Middle frontal gyrus (tissue), 1 donor: ENCODE results near the gene MAP2.

Experiments used
- DNase-seq: peaks from one replicate; pipeline ENCODE4 v3.0.0-alpha.2; 2015; ENCODE audit warnings: low spot score; ENCODE audit errors: extremely low spot score

The MAP2 gene

DNA sequence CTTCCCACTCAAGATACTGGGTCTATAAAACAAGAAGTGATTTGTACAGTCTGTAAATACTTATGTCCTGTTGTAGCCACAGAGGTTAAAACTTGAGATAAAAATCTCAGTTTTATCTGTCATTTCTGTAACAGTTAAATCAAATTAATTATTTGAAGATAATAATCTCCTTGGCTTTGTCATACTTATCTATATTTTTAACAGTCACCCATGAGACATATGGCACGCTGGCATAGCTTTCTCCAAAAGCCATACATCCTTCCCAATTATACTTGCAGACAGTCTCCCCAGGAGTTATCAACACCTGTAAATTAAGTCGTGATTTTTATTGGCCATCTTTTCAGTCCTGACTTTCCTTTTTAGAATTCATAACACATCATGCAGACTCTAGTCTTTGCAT, 278.9 kb downstream of the MAP2 start:
- DNase-seq: no peak

DNA sequence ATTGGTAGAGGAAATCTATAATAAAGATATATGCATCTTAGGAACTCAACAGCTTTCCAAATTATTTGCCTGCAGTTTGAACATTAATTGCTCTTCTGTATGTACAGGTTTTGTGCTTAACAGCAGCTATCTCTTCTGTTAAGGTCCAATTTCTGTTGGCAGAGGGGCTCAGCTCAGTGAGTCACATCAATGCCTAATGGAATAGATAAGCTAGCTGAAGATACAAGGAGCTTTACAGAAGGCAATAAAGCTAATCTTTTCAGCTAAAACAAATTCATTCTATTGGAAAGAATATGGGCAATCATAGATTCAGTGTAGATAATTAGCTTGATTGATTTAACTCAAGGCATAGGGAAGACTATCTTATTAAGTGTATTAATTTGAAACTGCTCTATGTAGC, 289.4 kb downstream of the MAP2 start:
- no peak for DNase-seq

DNA sequence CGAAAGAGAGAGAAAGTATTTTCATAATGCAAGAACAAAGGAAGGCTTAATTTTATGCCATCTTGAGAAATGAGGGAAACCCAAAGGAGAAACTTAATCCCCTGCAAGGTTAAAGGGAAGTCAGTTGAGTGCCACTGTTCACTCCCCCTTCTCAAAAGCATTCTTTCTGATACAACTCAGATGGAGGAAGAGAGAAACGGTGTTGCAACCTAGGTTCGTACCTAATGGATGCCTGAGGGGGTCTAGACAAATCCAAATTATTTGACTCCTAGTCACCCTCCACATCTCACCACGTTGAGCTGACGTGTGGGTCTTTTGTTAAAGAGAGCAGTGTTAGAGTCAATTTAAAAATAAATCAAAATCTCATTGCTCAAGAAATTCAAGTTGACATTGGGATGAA, 295.2 kb downstream of the MAP2 start:
- no peak for DNase-seq

DNA sequence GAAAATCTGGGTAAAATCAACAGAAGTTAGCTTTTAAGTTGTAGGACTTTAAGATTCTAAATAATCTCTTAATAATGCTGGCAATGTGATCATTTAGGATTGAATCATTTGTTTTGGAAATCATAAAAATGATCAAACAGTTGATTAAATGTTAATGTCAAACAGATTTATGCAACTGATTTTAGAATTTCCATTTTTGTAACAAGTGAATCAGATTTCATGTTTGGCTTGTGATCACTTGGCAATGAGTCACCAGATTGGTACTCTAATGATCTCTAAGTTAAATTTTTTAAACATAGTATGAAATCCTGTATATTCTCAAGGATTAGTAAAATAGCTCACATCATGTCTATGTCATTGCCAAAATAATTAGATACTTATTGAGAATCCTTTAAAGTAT, 297.6 kb downstream of the MAP2 start:
- DNase-seq: no peak

DNA sequence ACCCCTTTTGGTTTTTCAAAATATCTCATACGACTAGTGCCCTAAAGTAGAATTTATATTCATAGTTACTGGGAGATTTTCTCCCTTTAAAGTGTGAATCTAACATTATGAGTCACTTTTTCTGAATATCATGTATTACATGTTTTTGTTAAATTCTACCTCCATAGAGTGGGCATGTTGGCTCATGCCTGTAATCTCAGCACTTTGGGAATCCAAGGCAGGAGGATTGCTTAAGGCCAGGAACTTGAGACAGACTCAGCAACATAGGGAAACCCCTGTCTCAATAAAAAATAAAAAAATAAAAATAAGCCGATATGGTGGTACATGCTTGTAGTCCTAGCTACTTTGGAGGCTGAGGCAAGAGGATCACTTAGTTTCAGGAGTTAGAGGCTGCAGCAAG, 302.5 kb downstream of the MAP2 start:
- peak; percentile 44 for DNase-seq

DNA sequence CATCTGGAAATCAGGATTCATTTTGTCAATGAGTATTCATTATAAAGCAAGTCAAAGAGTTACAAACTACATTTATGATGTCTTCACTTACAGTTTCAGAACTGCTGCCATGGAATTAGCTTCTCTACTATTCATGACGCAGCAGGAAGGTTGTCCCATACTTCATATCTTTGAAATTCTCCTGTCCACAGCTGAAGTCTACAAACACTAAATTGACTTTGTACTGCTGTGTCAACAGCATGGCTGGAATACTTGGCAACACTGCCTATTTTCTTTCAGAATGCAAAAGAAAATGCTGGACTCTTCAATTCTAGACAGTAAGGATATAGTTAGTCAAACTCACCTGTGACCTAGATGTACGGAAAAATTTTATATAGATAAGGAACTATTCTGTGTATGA, 303.2 kb downstream of the MAP2 start:
- DNase-seq: no peak

DNA sequence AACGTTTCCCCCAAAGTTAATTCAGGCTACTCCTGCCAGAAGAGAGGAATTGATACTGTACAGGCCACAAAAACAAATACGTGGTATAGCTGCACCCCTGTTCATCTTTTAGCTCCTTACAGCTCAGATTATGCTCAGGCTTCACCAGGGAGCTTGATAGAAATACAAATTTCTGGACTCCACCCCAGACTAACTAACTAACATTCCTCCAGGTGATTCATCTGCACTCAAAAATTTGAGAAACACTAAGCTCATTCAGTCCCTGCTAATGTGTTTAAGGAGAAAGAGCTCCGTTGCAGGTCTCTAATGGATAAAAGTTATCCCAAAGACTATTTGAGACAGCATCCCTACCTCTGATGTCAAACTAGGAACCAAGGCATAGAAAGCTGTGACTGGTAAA, 311.0 kb downstream of the MAP2 start:
- DNase-seq: no peak

DNA sequence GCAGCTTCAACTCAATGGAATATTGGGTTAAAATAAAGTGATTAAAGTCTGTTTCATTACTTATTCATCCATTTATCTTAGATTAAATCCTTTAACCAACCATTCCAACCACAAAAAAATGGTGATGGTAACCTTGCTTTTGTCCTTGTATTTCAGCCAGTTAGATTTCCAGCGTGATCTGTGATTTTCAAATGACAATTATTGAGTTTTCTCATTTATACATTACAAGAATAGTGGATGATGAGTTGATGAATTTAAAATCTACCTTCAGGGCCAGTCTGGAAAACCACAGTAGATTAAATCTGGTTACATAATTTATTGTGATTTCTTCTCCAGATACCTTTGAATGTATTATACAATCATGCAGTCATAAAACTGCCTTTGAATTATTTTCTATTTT, 318.1 kb downstream of the MAP2 start:
- no peak for DNase-seq

DNA sequence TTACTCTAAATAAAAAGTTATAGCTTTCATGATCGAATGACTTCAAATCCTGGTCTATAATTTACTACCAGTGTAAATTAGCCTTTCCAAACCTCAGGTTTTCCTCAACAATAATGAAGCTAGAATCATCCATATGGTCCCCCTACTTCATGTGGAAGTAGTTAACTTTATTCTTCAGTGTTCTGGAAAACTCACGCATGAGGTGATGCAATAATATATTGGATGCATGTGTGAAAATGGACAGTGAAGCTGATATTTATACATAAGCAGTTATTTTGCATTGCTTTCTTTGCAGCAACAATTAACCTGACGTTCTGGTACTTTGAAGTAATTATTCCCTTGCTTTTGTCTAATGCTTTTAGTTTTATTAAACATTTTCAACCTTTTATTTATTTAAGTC, 329.2 kb downstream of the MAP2 start:
- no peak for DNase-seq

DNA sequence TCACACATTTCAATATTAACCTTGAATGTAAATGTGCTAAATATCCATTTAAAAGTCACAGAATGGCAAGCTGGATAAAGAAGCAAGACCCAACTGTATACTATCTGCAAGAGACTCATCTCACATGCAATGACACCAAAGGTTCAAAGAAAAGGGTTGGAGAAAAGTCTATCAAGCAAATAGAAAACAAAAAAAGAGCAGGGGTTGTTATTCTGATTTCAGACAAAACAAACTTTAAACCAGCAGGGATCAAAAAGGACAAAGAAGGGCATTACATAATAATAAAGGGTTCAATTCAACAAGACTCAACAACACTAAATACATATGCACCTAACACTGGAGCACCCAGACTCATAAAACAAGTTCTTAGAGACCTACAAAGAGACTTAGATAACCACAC, 333.3 kb downstream of the MAP2 start:
- no peak for DNase-seq

DNA sequence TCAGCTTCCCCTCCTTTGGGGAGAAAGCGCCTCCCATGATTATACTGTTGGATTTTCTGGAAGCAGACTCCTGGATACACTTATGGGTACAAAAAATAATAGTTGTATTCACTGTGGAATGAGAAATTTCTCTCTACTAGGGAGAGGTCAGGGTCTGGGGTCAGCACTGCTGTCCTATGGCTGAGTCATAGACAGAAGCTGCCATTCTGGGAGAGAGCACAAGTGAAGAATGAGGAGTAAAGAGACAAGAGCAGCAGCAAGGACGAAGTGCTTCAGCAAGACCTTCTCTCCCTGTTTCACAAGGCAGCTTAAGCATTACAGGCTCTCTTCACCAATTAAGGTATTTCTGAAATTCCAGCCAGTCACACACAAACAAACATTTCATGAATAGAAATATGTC, 337.7 kb downstream of the MAP2 start:
- no peak for DNase-seq

DNA sequence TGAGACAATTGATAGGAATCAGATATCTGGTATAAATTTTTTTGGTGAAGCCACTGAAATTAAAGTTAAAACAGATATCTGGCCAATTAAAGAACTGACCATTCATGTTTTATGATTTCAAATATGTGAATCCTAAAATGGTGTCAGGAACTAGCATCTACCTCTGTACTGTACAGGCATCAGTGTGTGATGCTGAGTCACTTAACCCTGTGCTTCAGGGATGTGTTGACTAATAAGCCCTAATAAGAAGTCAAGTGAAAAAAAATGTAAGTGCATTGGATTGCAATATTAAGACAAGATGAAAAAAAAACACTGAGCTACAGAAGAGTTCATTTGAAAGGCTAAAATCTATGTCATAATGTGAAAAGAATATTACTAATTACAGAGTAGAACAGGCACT, 338.7 kb downstream of the MAP2 start:
- no peak for DNase-seq

DNA sequence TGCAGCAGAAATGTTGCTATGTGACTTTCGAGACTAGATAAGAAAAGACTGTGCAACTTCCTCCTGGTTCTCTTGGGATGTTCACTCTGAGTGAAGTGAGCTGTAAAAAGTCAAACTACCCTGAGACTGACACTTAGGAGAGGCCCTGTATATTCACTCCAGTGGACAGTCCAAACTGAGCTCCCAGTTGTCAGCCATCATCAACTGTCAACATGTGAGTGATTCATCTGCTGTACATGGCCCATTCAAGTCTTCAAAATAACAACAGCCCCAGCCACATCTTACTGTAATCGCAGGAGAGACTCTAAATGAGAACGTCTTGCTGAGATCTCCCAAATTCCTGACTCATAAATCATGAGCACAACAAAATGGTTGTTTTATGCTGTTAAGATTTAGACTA, 339.3 kb downstream of the MAP2 start:
- DNase-seq: no peak

DNA sequence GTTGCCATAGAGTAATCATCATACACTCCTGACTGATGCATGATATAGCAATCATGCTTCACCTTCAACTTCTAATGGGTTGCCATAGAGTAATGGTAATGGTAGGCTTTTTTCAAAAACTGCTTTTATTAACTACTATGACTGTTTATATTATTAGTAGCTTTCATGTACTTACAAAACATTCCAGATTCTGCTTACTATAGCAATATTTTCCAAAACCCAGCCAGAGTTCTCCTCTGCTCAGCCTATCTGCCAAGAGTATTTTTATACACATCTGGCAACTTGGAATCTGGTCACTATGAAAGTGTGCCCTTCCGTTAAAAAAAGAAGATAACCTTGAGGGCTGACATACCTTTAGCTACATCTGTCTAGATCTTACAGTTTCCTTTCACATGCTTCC, 342.8 kb downstream of the MAP2 start:
- no peak for DNase-seq

DNA sequence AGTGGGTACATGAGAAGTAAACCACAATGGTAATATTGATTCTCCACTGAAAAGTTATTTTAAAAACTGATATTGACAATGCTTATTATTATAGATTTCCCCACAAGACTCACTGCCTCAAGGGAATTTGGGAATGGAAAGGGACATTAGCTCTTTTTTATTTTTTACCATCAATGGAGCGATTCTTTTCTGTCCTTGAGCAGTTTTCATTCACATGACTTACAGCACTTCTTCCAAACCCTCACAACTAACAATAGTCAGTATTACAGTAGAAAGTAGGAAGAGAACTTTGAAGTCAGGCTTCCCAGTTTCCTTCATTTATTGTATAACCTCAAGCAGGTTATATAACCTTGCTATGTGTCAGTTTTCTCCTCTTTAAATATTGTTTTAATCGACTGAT, 343.5 kb downstream of the MAP2 start:
- DNase-seq: no peak

DNA sequence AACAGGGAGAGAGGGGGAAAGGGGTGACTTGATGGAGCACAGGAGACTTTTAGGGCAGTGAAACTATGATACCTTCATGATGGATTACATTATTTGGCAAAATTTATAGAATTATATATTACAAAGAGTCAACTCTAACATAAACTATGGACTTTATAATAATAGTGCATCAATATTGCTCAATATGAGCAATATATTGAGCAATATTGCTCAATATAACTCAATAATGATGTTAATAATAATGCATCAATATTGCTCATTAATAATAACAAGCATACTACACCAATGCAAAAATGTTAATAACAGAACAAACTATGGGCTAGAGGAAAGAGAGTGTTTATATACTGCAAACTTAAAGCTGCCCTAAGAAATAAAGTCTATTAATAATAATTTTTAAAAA, 344.7 kb downstream of the MAP2 start:
- DNase-seq: no peak

DNA sequence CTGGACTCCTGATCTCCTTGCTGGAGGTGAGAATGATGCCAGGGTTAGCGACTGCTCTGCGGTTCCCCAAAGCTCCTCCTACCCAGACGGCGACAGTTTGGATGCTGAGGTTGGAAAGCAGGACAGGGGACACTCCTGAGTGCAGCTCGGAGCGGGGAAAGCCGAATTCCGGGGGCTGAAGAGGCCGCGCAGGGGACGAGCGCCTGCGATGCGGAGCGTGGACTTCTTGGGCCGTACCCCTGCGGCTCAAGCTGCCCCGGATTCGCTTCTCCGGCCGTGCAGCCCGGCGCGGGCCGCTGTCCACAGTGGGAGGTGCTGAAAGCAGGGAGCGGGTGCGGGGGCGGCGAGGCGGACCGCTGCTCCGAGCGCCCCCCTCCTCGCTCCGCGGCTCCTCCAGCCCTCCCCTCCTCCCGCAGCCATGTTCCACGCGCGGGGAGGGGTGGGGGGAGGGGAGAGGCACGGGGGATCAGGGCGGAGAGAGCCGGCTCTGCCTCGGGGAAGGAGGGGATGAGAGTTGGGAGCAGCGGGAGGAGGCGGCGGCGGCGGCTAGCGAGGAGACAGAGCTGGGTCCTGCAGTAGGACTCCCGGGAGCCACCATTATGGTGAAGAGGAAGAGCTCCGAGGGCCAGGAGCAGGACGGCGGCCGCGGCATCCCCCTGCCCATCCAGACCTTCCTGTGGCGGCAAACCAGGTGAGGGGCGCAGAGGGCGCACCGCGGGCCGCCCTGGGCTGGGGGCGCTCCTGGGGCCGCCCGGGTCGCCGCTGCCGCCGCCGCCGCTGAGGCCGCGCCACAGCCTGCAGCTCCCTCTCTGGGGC, 347.8 kb downstream of the MAP2 start, which contains the start of gene UNC80:
Gene UNC80, plus strand, starts transcription at position 359 of the 816 bp plus-strand sequence. Its CDS starts 241 bp downstream, at position 600.
- peak; percentile 23 for DNase-seq

DNA sequence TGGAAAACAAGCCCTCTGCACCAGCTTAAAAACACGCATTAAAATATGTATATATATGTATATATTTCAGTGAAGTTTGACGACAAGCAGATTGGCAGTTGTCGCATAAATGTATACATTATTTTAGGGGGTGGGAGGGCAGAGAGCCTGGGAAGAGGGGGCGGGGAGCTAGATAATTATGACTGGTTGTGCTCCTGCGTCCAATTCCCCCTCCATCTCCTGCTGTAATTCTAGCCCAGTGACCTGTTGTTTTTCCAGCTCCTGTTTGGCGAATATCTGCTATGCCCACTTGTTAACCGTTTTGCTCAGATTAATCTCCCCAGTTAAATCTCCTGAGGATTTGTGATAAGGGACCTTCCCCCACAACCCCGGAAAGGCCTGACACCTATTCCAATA, 348.4 kb downstream of the MAP2 start:
- DNase-seq: no peak

DNA sequence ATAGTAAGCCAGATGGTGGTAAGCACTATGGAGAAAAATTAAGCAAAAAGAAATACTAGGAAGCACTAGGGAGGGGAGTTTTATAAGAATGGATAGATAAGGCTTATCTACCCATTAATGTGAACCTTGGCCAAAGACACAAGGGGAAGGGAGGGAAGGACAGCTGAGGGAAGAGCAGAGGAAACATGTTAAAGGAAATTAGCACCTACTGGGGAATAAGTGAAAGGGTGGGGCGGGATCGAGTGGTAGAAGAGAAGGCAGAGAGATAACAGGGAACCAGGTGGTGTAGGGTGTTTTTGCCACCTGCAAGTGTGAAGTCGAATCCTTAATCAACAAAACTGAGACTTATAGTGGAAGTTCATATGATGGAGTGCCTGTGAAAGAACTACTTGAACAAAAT, 349.5 kb downstream of the MAP2 start:
- DNase-seq: no peak
